Activated CD8-positive, alpha-beta T cell treated with anti-CD3 and anti-CD28 coated beads for 36 hours (primary cell): ENCODE results near the gene MRPL4. TPM values are rescaled to one million over a fixed set of nuclear protein-coding genes. Genes with fewer than 3 reads are reported as not detected.

Source experiments
- ATAC-seq: fragments of 200-7000 bp; cut with Tn5 transposase; one replicate; pipeline ENCODE4 v1.10.0; 2021; ENCODE audit warnings: mild to moderate bottlenecking, moderate library complexity
- CTCF ChIA-PET: fragments of 350-600 bp; sonication (Branson Sonifier 250); formaldehyde crosslinking; loops from one replicate; lab custom pipeline; 2021; ENCODE audit warnings: antibody characterized with exemption; lab: Charles Lee
- POLR2A ChIA-PET: fragments of 350-600 bp; sonication (Branson Sonifier 250); formaldehyde crosslinking; loops from one replicate; lab custom pipeline; 2021; ENCODE audit warnings: antibody characterized with exemption; lab: Charles Lee
- DNase-seq: peaks from one replicate; pipeline ENCODE4 v3.0.0-alpha.2; 2020
- H3K27ac Mint-ChIP-seq: one replicate; pipeline ENCODE4 v1.8.0; 2021; ENCODE audit warnings: mild to moderate bottlenecking, mixed read lengths
- H3K27me3 Mint-ChIP-seq: one replicate; pipeline ENCODE4 v1.8.0; 2021; ENCODE audit warnings: mixed read lengths
- H3K36me3 Mint-ChIP-seq: one replicate; pipeline ENCODE4 v1.8.0; 2021; ENCODE audit warnings: low read depth, mixed read lengths
- H3K4me1 Mint-ChIP-seq: one replicate; pipeline ENCODE4 v1.8.0; 2021; ENCODE audit warnings: low read depth, mixed read lengths
- H3K4me3 Mint-ChIP-seq: one replicate; pipeline ENCODE4 v1.8.0; 2021; ENCODE audit warnings: mild to moderate bottlenecking, moderate library complexity, mixed read lengths
- H3K9me3 Mint-ChIP-seq: one replicate; pipeline ENCODE4 v1.8.0; 2021; ENCODE audit warnings: mixed read lengths
- intact Hi-C: fragments of 100-400 bp; cut with micrococcal nuclease; formaldehyde crosslinking; loops from one replicate; pipeline ENCODE4 v1.10.0; 2022
- total RNA-seq, 2 experiments: library from RNA; stranded (reverse); gene quantifications; one replicate each; pipeline ENCODE4 v1.2.3, GENCODE V29; 2021
- TF ChIP-seq, protein P1 (sequence below): fragments of 200-600 bp; IDR thresholded peaks from one replicate; pipeline ENCODE4 v1.8.0; 2022; ENCODE audit warnings: antibody characterized with exemption, mild to moderate bottlenecking

The MRPL4 gene
- total RNA-seq, 2 experiments from 2014 or later = 151 to 153 TPM

DNA sequence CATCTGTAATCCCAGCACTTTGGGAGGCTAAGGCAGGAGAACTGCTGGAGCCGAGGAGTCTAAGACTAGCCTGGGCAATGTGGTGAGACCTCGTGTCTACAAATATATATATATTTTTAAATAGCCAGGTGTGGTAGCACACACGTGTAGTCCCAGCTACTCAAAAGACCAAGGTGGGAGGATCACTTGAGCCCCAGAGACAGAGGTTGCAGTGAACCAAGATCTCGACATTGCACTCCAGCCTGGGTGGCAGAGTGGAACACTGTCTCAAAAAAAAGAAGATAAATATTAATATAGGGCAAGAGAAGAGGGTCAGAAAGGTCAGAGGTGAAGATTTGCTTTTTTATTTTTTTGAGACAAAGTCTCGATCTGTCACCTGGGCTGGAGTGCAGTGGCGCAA is 5.5 kb upstream of the MRPL4 start:
- TF ChIP-seq, protein P1, sequence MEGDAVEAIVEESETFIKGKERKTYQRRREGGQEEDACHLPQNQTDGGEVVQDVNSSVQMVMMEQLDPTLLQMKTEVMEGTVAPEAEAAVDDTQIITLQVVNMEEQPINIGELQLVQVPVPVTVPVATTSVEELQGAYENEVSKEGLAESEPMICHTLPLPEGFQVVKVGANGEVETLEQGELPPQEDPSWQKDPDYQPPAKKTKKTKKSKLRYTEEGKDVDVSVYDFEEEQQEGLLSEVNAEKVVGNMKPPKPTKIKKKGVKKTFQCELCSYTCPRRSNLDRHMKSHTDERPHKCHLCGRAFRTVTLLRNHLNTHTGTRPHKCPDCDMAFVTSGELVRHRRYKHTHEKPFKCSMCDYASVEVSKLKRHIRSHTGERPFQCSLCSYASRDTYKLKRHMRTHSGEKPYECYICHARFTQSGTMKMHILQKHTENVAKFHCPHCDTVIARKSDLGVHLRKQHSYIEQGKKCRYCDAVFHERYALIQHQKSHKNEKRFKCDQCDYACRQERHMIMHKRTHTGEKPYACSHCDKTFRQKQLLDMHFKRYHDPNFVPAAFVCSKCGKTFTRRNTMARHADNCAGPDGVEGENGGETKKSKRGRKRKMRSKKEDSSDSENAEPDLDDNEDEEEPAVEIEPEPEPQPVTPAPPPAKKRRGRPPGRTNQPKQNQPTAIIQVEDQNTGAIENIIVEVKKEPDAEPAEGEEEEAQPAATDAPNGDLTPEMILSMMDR = no peak
- CTCF ChIA-PET = interaction anchor here (1.8 kb wide), 1 partner anchor 18 kb away, joined by 5 read pairs; no protein-coding TSS in a partner anchor

DNA sequence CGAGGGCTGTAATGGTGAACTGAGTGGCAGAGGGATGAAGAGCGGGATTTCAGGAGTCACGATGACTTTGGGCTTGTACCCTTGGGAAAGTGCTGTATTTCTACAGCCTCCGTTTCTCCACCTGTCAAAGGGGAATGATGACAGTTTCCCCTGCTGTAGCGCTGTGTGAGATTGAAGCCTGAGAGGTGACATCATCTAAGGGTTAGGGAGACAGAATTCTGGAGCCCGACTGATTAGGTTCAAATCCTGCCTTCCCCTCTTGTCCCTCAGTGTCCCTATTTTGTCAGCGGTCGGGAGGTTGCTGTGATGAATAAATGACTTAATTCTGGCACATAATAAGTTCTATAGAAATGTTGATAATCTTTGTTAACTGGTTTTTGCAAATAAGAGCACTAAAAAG is 693 bp downstream of the MRPL4 start:
- H3K27me3 Mint-ChIP-seq = no peaks in the 10 kb centered on the region
- intact Hi-C loops = loop anchor here (5.0 kb wide), 1 partner anchor 55 kb away; no protein-coding TSS in a partner anchor
- ChIA-PET POLR2A (interaction anchor here (1.0 to 1.9 kb wide), 5 partner anchors 17 to 210 kb away, joined by 3 to 6 read pairs (median 5); partner anchors contain the start of genes DNMT1 and PPAN), CTCF (no interaction called here)
- H3K4me3 Mint-ChIP-seq = peak overlapping the region; percentile 93
- H3K27ac Mint-ChIP-seq = peak overlapping the region; percentile 95
- TF ChIP-seq, protein P1 = no peak
- peaks cover 43% of the 10 kb centered on the region for H3K36me3 Mint-ChIP-seq
- no peaks in the 10 kb centered on the region for H3K9me3 Mint-ChIP-seq
- H3K4me1 Mint-ChIP-seq = peaks cover 23% of the 10 kb centered on the region
- DNase-seq (no peak), ATAC-seq (no peak)

More for the DNA sequence above, 5.5 kb upstream of the MRPL4 start:
- POLR2A ChIA-PET = interaction anchor here (1.0 to 1.4 kb wide), 2 partner anchors 10 to 195 kb away, joined by 3 to 4 read pairs; no protein-coding TSS in a partner anchor
- no peak for DNase-seq
- H3K4me3 Mint-ChIP-seq = no peak overlapping the region
- H3K9me3 Mint-ChIP-seq = no peaks in the 10 kb centered on the region
- ATAC-seq = no peak
- intact Hi-C loops = no loop called here
- peaks cover 7% of the 10 kb centered on the region for H3K4me1 Mint-ChIP-seq
- no peak overlapping the region for H3K27ac Mint-ChIP-seq
- no peaks in the 10 kb centered on the region for H3K36me3 Mint-ChIP-seq
- H3K27me3 Mint-ChIP-seq = no peaks in the 10 kb centered on the region

DNA sequence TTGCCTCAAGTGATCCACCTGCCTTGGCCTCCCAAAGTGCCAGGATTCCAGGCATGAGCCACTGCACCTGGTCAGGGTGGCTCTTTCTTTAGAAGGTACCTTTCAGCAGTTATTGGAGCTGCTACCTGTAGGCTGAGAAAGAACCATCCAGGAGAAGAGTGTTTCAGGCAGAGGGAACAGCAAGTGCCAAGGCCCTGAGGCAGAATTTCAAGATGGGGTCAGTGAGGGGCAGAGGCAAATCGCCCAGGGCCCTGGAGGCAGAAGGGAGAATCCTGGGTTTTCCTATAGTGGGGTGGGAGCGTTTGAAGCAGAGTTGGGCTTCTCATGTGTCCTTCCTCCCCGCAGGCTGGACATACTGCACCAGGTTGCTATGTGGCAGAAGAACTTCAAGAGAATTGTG is 2.2 kb downstream of the MRPL4 start:
- peak overlapping the region; percentile 93 for H3K4me3 Mint-ChIP-seq
- no peaks in the 10 kb centered on the region for H3K9me3 Mint-ChIP-seq
- DNase-seq = no peak
- peak overlapping the region; percentile 30 for H3K27ac Mint-ChIP-seq
- intact Hi-C loops = loop anchor here (5.0 kb wide), 1 partner anchor 57 kb away; no protein-coding TSS in a partner anchor
- no peak for ATAC-seq
- ChIA-PET CTCF (interaction anchor here (1.5 kb wide), 1 partner anchor 138 kb away, joined by 3 read pairs; no protein-coding TSS in a partner anchor), POLR2A (interaction anchor here (1.0 to 1.1 kb wide), 3 partner anchors 10 to 141 kb away, joined by 3 to 4 read pairs (median 3); partner anchors contain the start of gene ICAM1)
- H3K27me3 Mint-ChIP-seq = no peaks in the 10 kb centered on the region
- peaks cover 57% of the 10 kb centered on the region for H3K36me3 Mint-ChIP-seq
- peaks cover 33% of the 10 kb centered on the region for H3K4me1 Mint-ChIP-seq
- TF ChIP-seq, protein P1 = no peak

DNA sequence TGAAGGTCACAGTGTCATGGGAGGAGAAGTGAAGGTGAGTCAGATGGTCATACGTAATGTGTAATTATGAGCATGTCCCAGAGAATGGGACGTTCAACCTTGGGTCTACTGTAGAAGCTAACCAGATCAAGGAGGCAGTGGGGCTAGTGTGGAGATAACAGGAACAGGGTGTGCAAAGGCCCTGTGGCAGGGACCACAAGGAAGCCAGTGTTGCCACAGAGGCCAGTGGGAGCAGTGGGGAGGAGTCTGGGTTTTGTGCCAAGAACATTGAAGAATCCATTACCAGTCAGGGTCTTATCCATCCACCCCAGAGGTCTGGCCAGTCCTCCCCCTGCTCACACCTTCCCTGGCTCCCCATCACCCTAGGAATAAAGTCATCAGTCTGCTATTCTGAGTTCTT is 3.3 kb downstream of the MRPL4 start:
- no peak overlapping the region for H3K4me3 Mint-ChIP-seq
- H3K9me3 Mint-ChIP-seq = no peaks in the 10 kb centered on the region
- ChIA-PET CTCF (interaction anchor here (8.6 kb wide), 1 partner anchor 131 kb away, joined by 168 read pairs; no protein-coding TSS in a partner anchor), POLR2A (interaction anchor here (1.1 kb wide), 2 partner anchors 15 to 142 kb away, joined by 3 to 4 read pairs; partner anchors contain the start of gene ICAM1)
- H3K36me3 Mint-ChIP-seq = peaks cover 62% of the 10 kb centered on the region
- H3K27me3 Mint-ChIP-seq = no peaks in the 10 kb centered on the region
- ATAC-seq = no peak
- peaks cover 40% of the 10 kb centered on the region for H3K4me1 Mint-ChIP-seq
- DNase-seq = no peak
- TF ChIP-seq, protein P1 = no peak
- intact Hi-C loops = no loop called here
- no peak overlapping the region for H3K27ac Mint-ChIP-seq

DNA sequence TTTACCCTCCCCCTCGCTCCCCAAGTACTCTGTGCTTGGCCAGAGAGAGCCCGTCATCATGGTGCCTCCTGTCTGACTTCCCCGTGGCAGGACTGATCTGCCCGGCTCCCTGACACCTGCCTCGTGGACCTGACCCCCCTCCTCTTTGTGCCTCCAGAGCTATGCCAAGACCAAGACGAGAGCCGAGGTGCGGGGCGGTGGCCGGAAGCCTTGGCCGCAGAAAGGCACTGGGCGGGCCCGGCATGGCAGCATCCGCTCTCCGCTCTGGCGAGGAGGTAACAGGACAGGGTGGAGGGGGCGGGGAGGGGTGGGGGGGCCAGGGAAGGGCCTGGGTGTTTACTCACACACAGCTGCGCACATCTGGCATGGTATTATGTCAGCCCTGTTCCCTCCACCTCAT is 4.5 kb downstream of the MRPL4 start:
- Mint-ChIP-seq H3K36me3 (peaks cover 63% of the 10 kb centered on the region), H3K4me3 (no peak overlapping the region), H3K27me3 (no peaks in the 10 kb centered on the region), H3K4me1 (peaks cover 43% of the 10 kb centered on the region), H3K27ac (no peak overlapping the region), H3K9me3 (no peaks in the 10 kb centered on the region)
- POLR2A ChIA-PET = interaction anchor here (0.6 to 1.6 kb wide), 4 partner anchors 15 to 145 kb away, joined by 3 to 7 read pairs (median 3); partner anchors contain the start of genes ICAM1, P2RY11 and RAVER1
- DNase-seq = no peak
- TF ChIP-seq, protein P1 = no peak
- ATAC-seq = no peak
- intact Hi-C loops = no loop called here
- CTCF ChIA-PET = interaction anchor here (1.3 to 8.6 kb wide), 2 partner anchors 15 to 129 kb away, joined by 3 to 168 read pairs; partner anchors contain the start of gene ICAM1
